Transverse colon (tissue), 4 donors: ENCODE data around the gene PGS1.
"Not testable (repeated sequence)": the region's sequence is repeated elsewhere in the genome, so short reads cannot be mapped to it uniquely, and the experiment has no call there.

Experiments
- EP300 ChIP-seq: sonication (generic); formaldehyde crosslinking; IDR thresholded peaks from one replicate; pipeline ENCODE4 v1.6.1; 2017; ENCODE audit warnings: antibody characterized with exemption, low read depth
- POLR2A ChIP-seq: fragments of 450-650 bp; IDR thresholded peaks from one replicate; pipeline ENCODE4 v1.6.1; 2016; ENCODE audit warnings: antibody characterized with exemption, mild to moderate bottlenecking, moderate library complexity
- POLR2AphosphoS5 ChIP-seq, 3 donors: sonication (generic); formaldehyde crosslinking; IDR thresholded peaks; one replicate each; pipeline ENCODE4 v1.6.1; 2016; ENCODE audit warnings: antibody characterized with exemption in 3 of 3
- TF ChIP-seq, protein P1 (sequence below), 5 experiments: fragments of 200-600 bp in 3 of 5; fragments of 450-650 bp in 2 of 5; sonication (generic) in 3 of 5; IDR thresholded peaks; 1 replicate in 2 of 5; 2 replicates in 3 of 5; pipeline ENCODE4 v1.5.1; 2016 to 2017; ENCODE audit warnings: antibody characterized with exemption in 5 of 5, inconsistent platforms in 3 of 5, mild to moderate bottlenecking in 2 of 5, moderate library complexity in 1 of 5

DNA sequence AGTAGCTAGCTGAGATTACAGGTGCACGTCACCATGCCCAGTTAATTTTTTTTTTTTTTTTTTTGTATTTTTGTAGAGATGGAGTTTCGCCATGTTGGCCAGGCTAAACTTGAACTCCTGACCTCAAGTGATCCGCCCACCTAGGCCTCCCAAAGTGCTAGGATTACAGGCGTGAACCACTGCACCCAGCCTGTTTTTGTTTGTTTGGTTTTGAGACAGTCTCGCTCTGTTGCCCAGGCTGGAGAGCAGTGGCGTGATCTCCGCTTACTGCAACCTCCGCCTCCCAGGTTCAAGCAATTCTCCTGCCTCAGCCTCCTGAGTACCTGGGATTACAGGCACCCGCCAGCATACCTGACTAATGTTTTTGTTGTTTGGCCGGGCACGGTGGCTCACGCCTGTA is 47.1 kb upstream of the PGS1 start:
- TF ChIP-seq, protein P1, sequence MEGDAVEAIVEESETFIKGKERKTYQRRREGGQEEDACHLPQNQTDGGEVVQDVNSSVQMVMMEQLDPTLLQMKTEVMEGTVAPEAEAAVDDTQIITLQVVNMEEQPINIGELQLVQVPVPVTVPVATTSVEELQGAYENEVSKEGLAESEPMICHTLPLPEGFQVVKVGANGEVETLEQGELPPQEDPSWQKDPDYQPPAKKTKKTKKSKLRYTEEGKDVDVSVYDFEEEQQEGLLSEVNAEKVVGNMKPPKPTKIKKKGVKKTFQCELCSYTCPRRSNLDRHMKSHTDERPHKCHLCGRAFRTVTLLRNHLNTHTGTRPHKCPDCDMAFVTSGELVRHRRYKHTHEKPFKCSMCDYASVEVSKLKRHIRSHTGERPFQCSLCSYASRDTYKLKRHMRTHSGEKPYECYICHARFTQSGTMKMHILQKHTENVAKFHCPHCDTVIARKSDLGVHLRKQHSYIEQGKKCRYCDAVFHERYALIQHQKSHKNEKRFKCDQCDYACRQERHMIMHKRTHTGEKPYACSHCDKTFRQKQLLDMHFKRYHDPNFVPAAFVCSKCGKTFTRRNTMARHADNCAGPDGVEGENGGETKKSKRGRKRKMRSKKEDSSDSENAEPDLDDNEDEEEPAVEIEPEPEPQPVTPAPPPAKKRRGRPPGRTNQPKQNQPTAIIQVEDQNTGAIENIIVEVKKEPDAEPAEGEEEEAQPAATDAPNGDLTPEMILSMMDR (IDR thresholded peaks at IDR 0.05), result not testable (repeated sequence)
- not testable (repeated sequence) for TF ChIP-seq EP300; POLR2A; POLR2AphosphoS5 (IDR thresholded peaks at IDR 0.05)
